GM19328 (cell line): ENCODE measurements around the gene ADRA2A.

ENCODE experiments used
- ATAC-seq: cut with Tn5 transposase; IDR thresholded peaks from one replicate; pipeline ENCODE4 v1.9.1; 2021; ENCODE audit warnings: mild to moderate bottlenecking, moderate library complexity; ENCODE audit not compliant: unreplicated experiment

Gene ADRA2A

GRCh38 chr10:111130471-111130870, 53.6 kb downstream of the ADRA2A start:
- ATAC-seq: no peak
